Endothelial cell of umbilical vein (primary cell): ENCODE data around the gene NFKBIA. TPM values are rescaled to one million over a fixed set of nuclear protein-coding genes. Genes with fewer than 3 reads are reported as not detected.

ENCODE experiments used
- BruUV-seq: library from RNA; stranded (reverse); fragments of 400-500 nt; replicated peaks from 2 replicates; lab custom pipeline; 2021; lab: Mats Ljungman, UMichigan
- CTCF ChIA-PET: fragments of 300-600, 350-600 bp; sonication (Branson Sonifier 250); formaldehyde crosslinking; loops from one replicate; lab custom pipeline; 2021; ENCODE audit warnings: antibody characterized with exemption, inconsistent platforms; lab: Charles Lee
- POLR2A ChIA-PET: fragments of 300-600, 350-600 bp; sonication (Branson Sonifier 250); formaldehyde crosslinking; loops from one replicate; lab custom pipeline; 2021; ENCODE audit warnings: antibody characterized with exemption, inconsistent platforms; lab: Charles Lee
- DNase-seq: peaks from one replicate; pipeline ENCODE4 v3.0.0-alpha.2; 2011; ENCODE audit warnings: low read depth, low spot score
- FAIRE-seq: peaks from 2 replicates; lab custom pipeline; 2011; peaks lifted over from hg19 to GRCh38; lab: Jason Lieb, UNC
- H2AFZ ChIP-seq: 2 replicates; pipeline ENCODE4 v1.6.0; 2012; ENCODE audit warnings: low read depth, low read length, control low read depth, inconsistent platforms
- H3K27ac ChIP-seq: 2 replicates; pipeline ENCODE4 v1.5.1; 2011; ENCODE audit warnings: low read depth, mild to moderate bottlenecking, control low read depth, low read length, moderate library complexity; ENCODE audit not compliant: insufficient read depth
- H3K27me3 ChIP-seq, 2 experiments: 2 replicates each; pipeline versions ENCODE4 v1.6.0 to v1.6.1; 2011; ENCODE audit warnings: low read length in 2 of 2, mixed read lengths in 1 of 2; ENCODE audit not compliant: control insufficient read depth in 2 of 2, insufficient read depth in 2 of 2
- H3K36me3 ChIP-seq, 2 experiments: 2 replicates in 1 of 2; 3 replicates in 1 of 2; pipeline ENCODE4 v1.5.1; 2011; ENCODE audit warnings: low read length in 2 of 2, mild to moderate bottlenecking in 1 of 2, moderate library complexity in 1 of 2; ENCODE audit not compliant: control insufficient read depth in 2 of 2, insufficient read depth in 2 of 2; ENCODE audit errors: extremely low read depth in 1 of 2
- H3K4me1 ChIP-seq: 3 replicates; pipeline ENCODE4 v1.5.1; 2011; ENCODE audit warnings: mild to moderate bottlenecking, low read length; ENCODE audit not compliant: control insufficient read depth, insufficient read depth; ENCODE audit errors: extremely low read depth
- H3K4me2 ChIP-seq: 2 replicates; pipeline ENCODE4 v1.6.1; 2011; ENCODE audit warnings: low read length, control low read depth, mixed read lengths; ENCODE audit not compliant: insufficient read depth
- H3K4me3 ChIP-seq, 3 experiments: fragments of 200-600 bp in 1 of 3; sonication (generic), shearing (Covaris generic) in 1 of 3; replicated peaks in 1 of 3; 2 replicates each; pipeline ENCODE4 v1.5.1; 2011 to 2016; ENCODE audit warnings: control low read depth in 3 of 3, low read length in 3 of 3, mild to moderate bottlenecking in 2 of 3, inconsistent platforms in 1 of 3, low read depth in 1 of 3, moderate library complexity in 1 of 3; ENCODE audit not compliant: insufficient read depth in 1 of 3
- H3K79me2 ChIP-seq: 2 replicates; pipeline ENCODE4 v1.6.0; 2012; ENCODE audit warnings: low read length, inconsistent platforms; ENCODE audit not compliant: control insufficient read depth, insufficient read depth
- H3K9ac ChIP-seq: replicated peaks from 2 replicates; pipeline ENCODE3; 2011; ENCODE audit warnings: low read length, control low read depth; ENCODE audit not compliant: insufficient read depth; ENCODE audit errors: extremely low read depth
- H3K9me1 ChIP-seq: replicated peaks from 3 replicates; pipeline ENCODE4 v1.6.0; 2011; ENCODE audit warnings: mild to moderate bottlenecking, low read length; ENCODE audit not compliant: control insufficient read depth, insufficient read depth; ENCODE audit errors: extremely low read depth
- H3K9me3 ChIP-seq: replicated peaks from 2 replicates; pipeline ENCODE4 v1.5.1; 2012; ENCODE audit warnings: low read length, inconsistent platforms; ENCODE audit not compliant: control insufficient read depth, insufficient read depth
- H4K20me1 ChIP-seq: replicated peaks from 2 replicates; pipeline ENCODE3; 2011; ENCODE audit warnings: mild to moderate bottlenecking, low read length; ENCODE audit not compliant: control insufficient read depth, insufficient read depth; ENCODE audit errors: extremely low read depth
- EZH2 ChIP-seq: IDR thresholded peaks from 2 replicates; pipeline ENCODE4 v1.6.1; 2012; ENCODE audit warnings: borderline replicate concordance, low read depth, mild to moderate bottlenecking, moderate library complexity, low read length, inconsistent platforms; ENCODE audit not compliant: severe bottlenecking
- FOS ChIP-seq: IDR thresholded peaks from 2 replicates; pipeline ENCODE4 v1.6.1; 2011; ENCODE audit warnings: mild to moderate bottlenecking, low read length, moderate library complexity, borderline replicate concordance; ENCODE audit not compliant: insufficient read depth
- GATA2 ChIP-seq: IDR thresholded peaks from 2 replicates; pipeline ENCODE4 v1.7.0; 2011; ENCODE audit warnings: low read depth, mild to moderate bottlenecking, moderate library complexity, mixed read lengths, low read length; ENCODE audit not compliant: insufficient read length, insufficient read depth
- JUN ChIP-seq: IDR thresholded peaks from 2 replicates; pipeline ENCODE4 v1.6.1; 2011; ENCODE audit warnings: borderline replicate concordance, low read depth; ENCODE audit not compliant: insufficient read length, insufficient read depth
- MYC ChIP-seq: IDR thresholded peaks from one replicate; pipeline ENCODE4 v1.6.1; 2011; ENCODE audit warnings: mild to moderate bottlenecking, low read depth, low read length
- POLR2A ChIP-seq: IDR thresholded peaks from 2 replicates; pipeline ENCODE4 v1.6.1; 2012; ENCODE audit warnings: low read depth, mild to moderate bottlenecking, control low read depth, low read length
- POLR2AphosphoS5 ChIP-seq: IDR thresholded peaks from 2 replicates; pipeline ENCODE4 v1.6.1; 2012; ENCODE audit warnings: low read depth, mild to moderate bottlenecking, control low read depth, low read length, moderate library complexity; ENCODE audit not compliant: insufficient read depth
- dilution Hi-C: fragments of 300-500 bp; cut with MboI; formaldehyde crosslinking; loops from one replicate; pipeline ENCODE4 v1.15.0; 2019; ENCODE audit warnings: low sequenced_read_pairs; ENCODE audit not compliant: extremely low pct_ligation_motif_present
- intact Hi-C: fragments of 100-400 bp; cut with micrococcal nuclease; formaldehyde crosslinking; loops from one replicate; pipeline ENCODE4 v1.10.0; 2022
- polyA plus RNA-seq, 4 experiments: library from polyadenylated mRNA; depleted of rRNA in 3 of 4; stranded (reverse) in 3 of 4; unstranded in 1 of 4; fragments of >200 nt; gene quantifications; 2 replicates each; pipeline versions ENCODE4 v1.2.1 to v1.2.3, GENCODE V29; 2011 to 2012; ENCODE audit warnings: missing spikeins in 1 of 4
- total RNA-seq: library from RNA; stranded (reverse); gene quantifications from 2 replicates; pipeline ENCODE4 v1.2.3, GENCODE V29; 2021
- TF ChIP-seq, protein P1 (sequence below): IDR thresholded peaks from 2 replicates; pipeline ENCODE4 v1.6.1; 2011; ENCODE audit not compliant: insufficient read depth, insufficient read length
- TF ChIP-seq, protein P2 (sequence below), 2 donors: IDR thresholded peaks; 1 replicate in 1 of 2; 2 replicates in 1 of 2; pipeline ENCODE4 v1.5.1; 2011; ENCODE audit warnings: low read length in 2 of 2, mild to moderate bottlenecking in 2 of 2, moderate library complexity in 2 of 2, control low read depth in 1 of 2, inconsistent platforms in 1 of 2, low read depth in 1 of 2; ENCODE audit not compliant: insufficient read depth in 1 of 2; ENCODE audit errors: extremely low read depth in 1 of 2

NFKBIA gene
- total and polyA plus RNA-seq, 2 donors (not counting 3 experiments of a cell fraction or from before 2014, with no cell fraction given): 55.7 to 82.8 TPM

DNA sequence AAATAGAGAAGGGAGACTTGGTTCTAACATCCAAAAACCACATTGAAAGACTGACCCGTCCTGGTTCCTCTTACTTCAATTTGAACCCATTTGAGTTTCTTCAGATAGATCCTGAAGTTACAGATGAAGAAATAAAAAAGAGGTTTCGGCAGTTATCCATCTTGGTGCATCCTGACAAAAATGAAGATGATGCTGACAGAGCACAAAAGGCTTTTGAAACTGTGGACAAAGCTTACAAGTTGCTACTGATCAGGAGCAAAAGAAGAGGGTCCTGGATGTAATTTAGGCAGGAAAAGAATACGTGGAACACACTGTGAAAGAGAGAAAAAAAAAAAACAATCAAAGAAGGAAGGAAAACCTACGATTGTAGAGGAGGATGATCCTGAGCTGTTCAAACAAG lies 25.4 kb upstream of the NFKBIA start:
- FAIRE-seq (peak; percentile 26), DNase-seq (no peak)
- no peak overlapping the region for H3K27ac ChIP-seq
- H3K36me3 ChIP-seq: no peaks in the 10 kb centered on the region
- no peaks in the 10 kb centered on the region for H3K9me3 ChIP-seq
- H3K4me3 ChIP-seq: no peak overlapping the region
- H4K20me1 ChIP-seq: no peaks in the 10 kb centered on the region
- H3K27me3 ChIP-seq: no peaks in the 10 kb centered on the region
- H3K79me2 ChIP-seq: no peaks in the 10 kb centered on the region
- H3K4me1 ChIP-seq: peaks cover 6% of the 10 kb centered on the region
- no peaks in the 10 kb centered on the region for H3K9me1 ChIP-seq
- no peak overlapping the region for H3K9ac ChIP-seq
- no peak overlapping the region for H3K4me2 ChIP-seq
- no TSS peak for BruUV-seq
- dilution Hi-C loops: loop anchor here (25.0 kb wide), 1 partner anchor 257 kb away; no protein-coding TSS in a partner anchor
- intact Hi-C loops: no loop called here
- TF ChIP-seq POLR2A (no peak), POLR2AphosphoS5 (no peak), MYC (no peak), FOS (no peak), EZH2 (no peak), JUN (no peak), GATA2 (no peak)
- TF ChIP-seq, protein P1, sequence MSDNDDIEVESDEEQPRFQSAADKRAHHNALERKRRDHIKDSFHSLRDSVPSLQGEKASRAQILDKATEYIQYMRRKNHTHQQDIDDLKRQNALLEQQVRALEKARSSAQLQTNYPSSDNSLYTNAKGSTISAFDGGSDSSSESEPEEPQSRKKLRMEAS: no peak
- TF ChIP-seq, protein P2, sequence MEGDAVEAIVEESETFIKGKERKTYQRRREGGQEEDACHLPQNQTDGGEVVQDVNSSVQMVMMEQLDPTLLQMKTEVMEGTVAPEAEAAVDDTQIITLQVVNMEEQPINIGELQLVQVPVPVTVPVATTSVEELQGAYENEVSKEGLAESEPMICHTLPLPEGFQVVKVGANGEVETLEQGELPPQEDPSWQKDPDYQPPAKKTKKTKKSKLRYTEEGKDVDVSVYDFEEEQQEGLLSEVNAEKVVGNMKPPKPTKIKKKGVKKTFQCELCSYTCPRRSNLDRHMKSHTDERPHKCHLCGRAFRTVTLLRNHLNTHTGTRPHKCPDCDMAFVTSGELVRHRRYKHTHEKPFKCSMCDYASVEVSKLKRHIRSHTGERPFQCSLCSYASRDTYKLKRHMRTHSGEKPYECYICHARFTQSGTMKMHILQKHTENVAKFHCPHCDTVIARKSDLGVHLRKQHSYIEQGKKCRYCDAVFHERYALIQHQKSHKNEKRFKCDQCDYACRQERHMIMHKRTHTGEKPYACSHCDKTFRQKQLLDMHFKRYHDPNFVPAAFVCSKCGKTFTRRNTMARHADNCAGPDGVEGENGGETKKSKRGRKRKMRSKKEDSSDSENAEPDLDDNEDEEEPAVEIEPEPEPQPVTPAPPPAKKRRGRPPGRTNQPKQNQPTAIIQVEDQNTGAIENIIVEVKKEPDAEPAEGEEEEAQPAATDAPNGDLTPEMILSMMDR (IDR thresholded peaks at IDR 0.05; ENCODE audit: extremely low read depth in 1 of 2, insufficient read depth in 1 of 2, low read depth in 1 of 2, low read length in 2 of 2): no peak
- ChIA-PET POLR2A (no interaction called here), CTCF (interaction anchor here (2.7 to 4.8 kb wide), 2 partner anchors 9 to 257 kb away, joined by 12 to 28 read pairs; no protein-coding TSS in a partner anchor)
- no peak overlapping the region for H2AFZ ChIP-seq
